Cerebellar cortex (tissue), 1 donor: ENCODE results near the gene GAGE12H.
"Not testable (repeated sequence)": the region's sequence is repeated elsewhere in the genome, so short reads cannot be mapped to it uniquely, and the experiment has no call there.

Experiments
- DNase-seq: peaks from one replicate; pipeline ENCODE4 v3.0.0-alpha.2; 2015; ENCODE audit warnings: low spot score

Gene GAGE12H, protein sequence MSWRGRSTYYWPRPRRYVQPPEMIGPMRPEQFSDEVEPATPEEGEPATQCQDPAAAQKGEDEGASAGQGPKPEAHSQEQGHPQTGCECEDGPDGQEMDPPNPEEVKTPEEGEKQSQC

GRCh38 chrX:49579649-49580048 lies at the start of gene GAGE12H:
TSS of gene GAGE12H (plus strand) at chrX:49579949. CDS start at chrX:49581104, 1,155 bp downstream.
- DNase-seq: not testable (repeated sequence)

DNA sequence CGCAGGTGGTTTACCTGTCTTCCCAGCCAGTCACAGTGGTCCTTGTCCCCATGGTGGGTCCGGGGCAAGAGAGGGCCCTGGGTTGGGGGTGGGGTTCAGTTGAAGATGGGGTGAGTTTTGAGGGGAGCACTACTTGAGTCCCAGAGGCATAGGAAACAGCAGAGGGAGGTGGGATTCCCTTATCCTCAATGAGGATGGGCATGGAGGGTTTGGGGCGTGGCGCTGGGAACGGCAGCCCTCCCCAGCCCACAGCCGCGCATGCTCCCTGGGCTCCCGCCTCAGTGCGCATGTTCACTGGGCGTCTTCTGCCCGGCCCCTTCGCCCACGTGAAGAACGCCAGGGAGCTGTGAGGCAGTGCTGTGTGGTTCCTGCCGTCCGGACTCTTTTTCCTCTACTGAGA lies 47.9 kb upstream of the GAGE12H start, which contains the start of gene GAGE12C:
GAGE12C (plus strand) TSS at position 301 of the 400 bp plus-strand sequence. CDS start 1,155 bp downstream, outside the sequence.
- DNase-seq: not testable (repeated sequence)

DNA sequence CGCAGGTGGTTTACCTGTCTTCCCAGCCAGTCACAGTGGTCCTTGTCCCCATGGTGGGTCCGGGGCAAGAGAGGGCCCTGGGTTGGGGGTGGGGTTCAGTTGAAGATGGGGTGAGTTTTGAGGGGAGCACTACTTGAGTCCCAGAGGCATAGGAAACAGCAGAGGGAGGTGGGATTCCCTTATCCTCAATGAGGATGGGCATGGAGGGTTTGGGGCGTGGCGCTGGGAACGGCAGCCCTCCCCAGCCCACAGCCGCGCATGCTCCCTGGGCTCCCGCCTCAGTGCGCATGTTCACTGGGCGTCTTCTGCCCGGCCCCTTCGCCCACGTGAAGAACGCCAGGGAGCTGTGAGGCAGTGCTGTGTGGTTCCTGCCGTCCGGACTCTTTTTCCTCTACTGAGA lies 38.3 kb upstream of the GAGE12H start, which contains the start of gene GAGE12D:
GAGE12D (plus strand) TSS at position 301 of the 400 bp plus-strand sequence. CDS start 1,155 bp downstream, outside the sequence.
- DNase-seq: not testable (repeated sequence)

DNA sequence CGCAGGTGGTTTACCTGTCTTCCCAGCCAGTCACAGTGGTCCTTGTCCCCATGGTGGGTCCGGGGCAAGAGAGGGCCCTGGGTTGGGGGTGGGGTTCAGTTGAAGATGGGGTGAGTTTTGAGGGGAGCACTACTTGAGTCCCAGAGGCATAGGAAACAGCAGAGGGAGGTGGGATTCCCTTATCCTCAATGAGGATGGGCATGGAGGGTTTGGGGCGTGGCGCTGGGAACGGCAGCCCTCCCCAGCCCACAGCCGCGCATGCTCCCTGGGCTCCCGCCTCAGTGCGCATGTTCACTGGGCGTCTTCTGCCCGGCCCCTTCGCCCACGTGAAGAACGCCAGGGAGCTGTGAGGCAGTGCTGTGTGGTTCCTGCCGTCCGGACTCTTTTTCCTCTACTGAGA lies 28.8 kb upstream of the GAGE12H start, which contains the start of gene GAGE12E:
GAGE12E (plus strand) TSS at position 301 of the 400 bp plus-strand sequence. CDS start 1,155 bp downstream, outside the sequence.
- DNase-seq: not testable (repeated sequence)

DNA sequence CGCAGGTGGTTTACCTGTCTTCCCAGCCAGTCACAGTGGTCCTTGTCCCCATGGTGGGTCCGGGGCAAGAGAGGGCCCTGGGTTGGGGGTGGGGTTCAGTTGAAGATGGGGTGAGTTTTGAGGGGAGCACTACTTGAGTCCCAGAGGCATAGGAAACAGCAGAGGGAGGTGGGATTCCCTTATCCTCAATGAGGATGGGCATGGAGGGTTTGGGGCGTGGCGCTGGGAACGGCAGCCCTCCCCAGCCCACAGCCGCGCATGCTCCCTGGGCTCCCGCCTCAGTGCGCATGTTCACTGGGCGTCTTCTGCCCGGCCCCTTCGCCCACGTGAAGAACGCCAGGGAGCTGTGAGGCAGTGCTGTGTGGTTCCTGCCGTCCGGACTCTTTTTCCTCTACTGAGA lies 19.2 kb upstream of the GAGE12H start, which contains the start of gene GAGE12F:
GAGE12F (plus strand) TSS at position 301 of the 400 bp plus-strand sequence. CDS start 1,155 bp downstream, outside the sequence.
- not testable (repeated sequence) for DNase-seq

DNA sequence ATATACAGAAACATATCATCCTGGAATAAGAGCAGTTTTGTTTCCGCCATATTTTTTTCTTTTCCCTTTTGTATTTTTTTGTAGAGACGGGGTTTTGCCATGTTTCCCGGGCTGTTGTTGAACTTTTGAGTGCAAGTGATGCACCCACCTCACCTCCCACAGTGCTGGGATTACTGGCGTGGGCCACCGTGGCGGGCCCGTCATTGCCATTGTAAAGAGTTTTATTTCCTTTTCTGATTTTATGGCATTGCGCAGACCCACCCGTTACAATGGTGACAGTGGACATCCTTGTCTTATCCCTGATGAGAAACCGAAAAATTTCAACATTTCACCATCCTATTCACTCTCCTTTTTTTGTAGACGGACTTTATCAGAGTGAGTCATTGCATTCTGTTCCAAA lies 11.0 kb upstream of the GAGE12H start:
- DNase-seq: not testable (repeated sequence)

GRCh38 chrX:49569152-49569551 lies 10.6 kb upstream of the GAGE12H start:
- not testable (repeated sequence) for DNase-seq

- DNase-seq: not testable (repeated sequence)
Observed at GRCh38 chrX:49570100-49570499, 9.6 kb upstream of the GAGE12H start, which contains the start of gene GAGE12G. TSS of gene GAGE12G (plus strand) at chrX:49570400. CDS start at chrX:49571555, 1,155 bp downstream.

DNA sequence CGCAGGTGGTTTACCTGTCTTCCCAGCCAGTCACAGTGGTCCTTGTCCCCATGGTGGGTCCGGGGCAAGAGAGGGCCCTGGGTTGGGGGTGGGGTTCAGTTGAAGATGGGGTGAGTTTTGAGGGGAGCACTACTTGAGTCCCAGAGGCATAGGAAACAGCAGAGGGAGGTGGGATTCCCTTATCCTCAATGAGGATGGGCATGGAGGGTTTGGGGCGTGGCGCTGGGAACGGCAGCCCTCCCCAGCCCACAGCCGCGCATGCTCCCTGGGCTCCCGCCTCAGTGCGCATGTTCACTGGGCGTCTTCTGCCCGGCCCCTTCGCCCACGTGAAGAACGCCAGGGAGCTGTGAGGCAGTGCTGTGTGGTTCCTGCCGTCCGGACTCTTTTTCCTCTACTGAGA lies 9.4 kb downstream of the GAGE12H start, which contains the start of gene GAGE2A:
GAGE2A (plus strand) TSS at position 301 of the 400 bp plus-strand sequence. CDS start 1,155 bp downstream, outside the sequence.
- DNase-seq: not testable (repeated sequence)

- DNase-seq: not testable (repeated sequence)
Observed at GRCh38 chrX:49589769-49590478, 10.2 kb downstream of the GAGE12H start.

GRCh38 chrX:49590488-49590887 lies 10.7 kb downstream of the GAGE12H start:
- DNase-seq: not testable (repeated sequence)

DNA sequence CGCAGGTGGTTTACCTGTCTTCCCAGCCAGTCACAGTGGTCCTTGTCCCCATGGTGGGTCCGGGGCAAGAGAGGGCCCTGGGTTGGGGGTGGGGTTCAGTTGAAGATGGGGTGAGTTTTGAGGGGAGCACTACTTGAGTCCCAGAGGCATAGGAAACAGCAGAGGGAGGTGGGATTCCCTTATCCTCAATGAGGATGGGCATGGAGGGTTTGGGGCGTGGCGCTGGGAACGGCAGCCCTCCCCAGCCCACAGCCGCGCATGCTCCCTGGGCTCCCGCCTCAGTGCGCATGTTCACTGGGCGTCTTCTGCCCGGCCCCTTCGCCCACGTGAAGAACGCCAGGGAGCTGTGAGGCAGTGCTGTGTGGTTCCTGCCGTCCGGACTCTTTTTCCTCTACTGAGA lies 19.0 kb downstream of the GAGE12H start, which contains the start of gene GAGE1:
GAGE1 (plus strand) TSS at position 301 of the 400 bp plus-strand sequence. CDS start 1,155 bp downstream, outside the sequence.
- DNase-seq: not testable (repeated sequence)

DNA sequence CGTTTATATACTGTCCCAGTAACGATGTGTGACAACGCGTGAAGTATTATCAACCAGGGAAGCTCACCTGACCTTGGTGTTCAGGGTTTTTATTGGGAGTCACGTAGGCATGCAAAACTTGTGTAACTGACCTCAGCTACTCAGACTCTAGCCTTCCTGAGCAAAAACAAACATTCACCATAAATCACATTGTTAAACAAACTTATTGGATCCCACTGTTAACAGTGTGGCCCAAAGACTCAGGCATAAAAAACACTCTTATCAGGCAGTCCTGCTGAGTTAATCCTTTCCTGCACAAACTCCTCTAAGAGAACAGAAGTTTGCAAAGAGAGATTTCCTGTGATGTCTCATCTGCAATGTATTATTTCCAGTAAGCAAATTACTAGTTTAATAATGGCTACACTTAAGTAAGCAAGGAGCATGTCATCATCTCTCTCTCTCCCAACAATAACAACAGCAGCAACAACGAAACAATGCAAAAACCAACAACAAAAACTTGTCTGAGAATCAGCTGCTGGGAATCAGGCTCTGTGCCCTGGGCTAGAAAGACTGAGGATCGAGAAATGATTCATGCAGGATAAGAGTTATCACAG lies 31.1 kb downstream of the GAGE12H start:
- no peak for DNase-seq

GRCh38 chrX:49618574-49618973 lies 38.8 kb downstream of the GAGE12H start:
- DNase-seq: no peak

- peak; percentile 75 for DNase-seq
Observed at GRCh38 chrX:49627086-49627777, 47.5 kb downstream of the GAGE12H start.
